ENCODE results near the gene KIF16B.

Gene KIF16B

GRCh38 chr20:16271450-16271849 lies 301.8 kb downstream of the KIF16B start:
- no peak for TF ChIP-seq POLR2AphosphoS5 (IDR thresholded peaks at IDR 0.05; ENCODE audit: low read depth, low read length)
- no peak for TF ChIP-seq FOXP2 (optimal IDR thresholded peaks at IDR 0.05; ENCODE audit: borderline replicate concordance, extremely low read depth, extremely low read length, insufficient read depth)
- no peak for TF ChIP-seq TAF1 (IDR thresholded peaks at IDR 0.05; ENCODE audit: borderline replicate concordance, insufficient read depth, low read length)

GRCh38 chr20:16270989-16271388 lies 302.3 kb downstream of the KIF16B start:
- TF ChIP-seq TAF1 (IDR thresholded peaks at IDR 0.05; ENCODE audit: borderline replicate concordance, insufficient read depth, low read length) (no peak), POLR2AphosphoS5 (IDR thresholded peaks at IDR 0.05; ENCODE audit: low read depth, low read length) (no peak), FOXP2 (optimal IDR thresholded peaks at IDR 0.05; ENCODE audit: borderline replicate concordance, extremely low read depth, extremely low read length, insufficient read depth) (no peak), REST (IDR thresholded peaks at IDR 0.05; ENCODE audit: insufficient read depth in 1 of 2, low read depth in 2 of 2, low read length in 2 of 2) (no peak), SIN3A (IDR thresholded peaks at IDR 0.05; ENCODE audit: borderline replicate concordance, insufficient read depth, low read length) (no peak)

DNA sequence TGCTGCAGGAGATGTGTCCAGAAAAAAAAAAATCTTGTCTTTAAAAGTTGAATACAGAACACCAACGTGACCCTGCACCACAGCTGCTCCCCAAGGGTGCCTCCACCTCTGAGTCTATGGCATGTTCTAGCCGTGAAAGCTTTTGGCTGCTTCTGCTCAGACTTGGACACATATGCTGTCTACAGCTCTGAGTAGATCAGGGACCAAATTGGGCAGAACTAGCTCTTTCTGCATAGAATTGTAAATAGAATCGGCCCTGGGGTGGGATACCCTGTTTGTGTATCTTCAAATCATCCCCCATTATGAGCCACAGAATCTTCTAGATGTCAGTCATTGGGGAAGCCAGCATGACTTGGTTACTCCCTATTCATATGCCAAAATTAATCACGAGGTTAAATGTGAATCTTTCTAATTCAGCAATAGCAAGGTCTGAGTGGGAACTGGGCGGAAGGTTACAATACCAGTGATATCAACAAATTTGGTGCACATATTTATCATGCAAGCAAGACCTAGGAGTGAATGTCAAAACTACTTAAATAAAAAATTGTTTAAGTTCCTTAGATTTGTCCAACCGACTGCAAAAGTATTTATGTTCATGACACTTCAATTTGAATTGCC lies 302.8 kb downstream of the KIF16B start:
- TF ChIP-seq SIN3A (IDR thresholded peaks at IDR 0.05; ENCODE audit: borderline replicate concordance, insufficient read depth, low read length) = no peak
- TF ChIP-seq REST (IDR thresholded peaks at IDR 0.05; ENCODE audit: insufficient read depth in 1 of 2, low read depth in 2 of 2, low read length in 2 of 2) = no peak
- TF ChIP-seq POLR2AphosphoS5 (IDR thresholded peaks at IDR 0.05; ENCODE audit: low read depth, low read length) = no peak
- TF ChIP-seq TAF1 (IDR thresholded peaks at IDR 0.05; ENCODE audit: borderline replicate concordance, insufficient read depth, low read length) = no peak
- no peak for TF ChIP-seq FOXP2 (optimal IDR thresholded peaks at IDR 0.05; ENCODE audit: borderline replicate concordance, extremely low read depth, extremely low read length, insufficient read depth)

DNA sequence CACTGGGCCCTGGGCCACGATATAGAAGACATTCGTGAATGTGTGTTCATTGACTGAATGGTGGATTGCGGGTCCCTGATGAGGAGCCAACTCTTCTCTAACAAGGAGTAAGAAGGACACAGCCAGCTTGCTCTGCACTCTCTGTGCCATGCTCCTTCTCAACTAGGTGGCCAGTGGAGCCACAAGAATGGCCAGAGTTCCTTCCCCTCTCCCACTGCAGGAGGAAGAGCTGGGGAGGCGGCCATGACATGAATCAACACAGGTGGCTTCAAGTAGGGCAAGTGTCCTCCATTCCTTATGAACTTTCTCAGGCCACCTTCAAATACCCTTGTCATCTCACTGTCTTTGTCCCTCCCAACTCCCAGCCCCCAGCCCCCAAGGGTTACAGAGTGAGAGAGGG lies 305.7 kb downstream of the KIF16B start:
- TF ChIP-seq TAF1 (IDR thresholded peaks at IDR 0.05; ENCODE audit: borderline replicate concordance, insufficient read depth, low read length) (no peak), POLR2AphosphoS5 (IDR thresholded peaks at IDR 0.05; ENCODE audit: low read depth, low read length) (no peak), SIN3A (IDR thresholded peaks at IDR 0.05; ENCODE audit: borderline replicate concordance, insufficient read depth, low read length) (no peak), REST (IDR thresholded peaks at IDR 0.05; ENCODE audit: insufficient read depth in 1 of 2, low read depth in 2 of 2, low read length in 2 of 2) (no peak), FOXP2 (optimal IDR thresholded peaks at IDR 0.05; ENCODE audit: borderline replicate concordance, extremely low read depth, extremely low read length, insufficient read depth) (no peak)

- no peak for TF ChIP-seq TAF1 (IDR thresholded peaks at IDR 0.05; ENCODE audit: borderline replicate concordance, insufficient read depth, low read length)
- TF ChIP-seq FOXP2 (optimal IDR thresholded peaks at IDR 0.05; ENCODE audit: borderline replicate concordance, extremely low read depth, extremely low read length, insufficient read depth) = no peak
- no peak for TF ChIP-seq SIN3A (IDR thresholded peaks at IDR 0.05; ENCODE audit: borderline replicate concordance, insufficient read depth, low read length)
- no peak for TF ChIP-seq POLR2AphosphoS5 (IDR thresholded peaks at IDR 0.05; ENCODE audit: low read depth, low read length)
- no peak for TF ChIP-seq REST (IDR thresholded peaks at IDR 0.05; ENCODE audit: insufficient read depth in 1 of 2, low read depth in 2 of 2, low read length in 2 of 2)
These were observed 307.9 kb downstream of the KIF16B start for GRCh38 chr20:16265334-16265733.
